Hepatocyte (in vitro differentiated cells): ENCODE measurements around the gene ACOT4. TPM values are rescaled to one million over a fixed set of nuclear protein-coding genes. Genes with fewer than 3 reads are reported as not detected.
A peak's percentile ranks its signal among the peaks of the same experiment; 100 is the strongest.
"Not testable (repeated sequence)": the region's sequence is repeated elsewhere in the genome, so short reads cannot be mapped to it uniquely, and the experiment has no call there.

ENCODE experiments used
- DNase-seq: peaks from one replicate; pipeline ENCODE4 v3.0.0-alpha.2; 2016; ENCODE audit warnings: low spot score
- H2AFZ ChIP-seq: fragments of 200-600 bp; sonication (generic); 2 replicates; pipeline ENCODE4 v1.6.0; 2016; ENCODE audit warnings: antibody characterized with exemption, mild to moderate bottlenecking
- H3K27ac ChIP-seq: fragments of 200-600 bp; sonication (generic); 2 replicates; pipeline ENCODE4 v1.5.1; 2016; ENCODE audit warnings: mild to moderate bottlenecking
- H3K27me3 ChIP-seq: fragments of 200-600 bp; sonication (generic); 2 replicates; pipeline ENCODE4 v1.6.1; 2016
- H3K36me3 ChIP-seq: fragments of 200-600 bp; sonication (generic); replicated peaks from 2 replicates; pipeline ENCODE4 v1.5.1; 2016; ENCODE audit warnings: low read depth; ENCODE audit not compliant: insufficient read depth
- H3K4me1 ChIP-seq: fragments of 200-600 bp; sonication (generic); 2 replicates; pipeline ENCODE4 v1.5.1; 2016; ENCODE audit warnings: mild to moderate bottlenecking, moderate library complexity; ENCODE audit not compliant: insufficient read depth
- H3K4me2 ChIP-seq: fragments of 200-600 bp; sonication (generic); 2 replicates; pipeline ENCODE4 v1.6.0; 2016
- H3K4me3 ChIP-seq: fragments of 200-600 bp; sonication (generic); 2 replicates; pipeline ENCODE4 v1.5.1; 2016; ENCODE audit warnings: mild to moderate bottlenecking
- H3K79me2 ChIP-seq: fragments of 200-600 bp; sonication (generic); 2 replicates; pipeline ENCODE4 v1.6.0; 2017; ENCODE audit warnings: mild to moderate bottlenecking
- H3K9me2 ChIP-seq: fragments of 200-600 bp; sonication (generic); replicated peaks from 2 replicates; pipeline ENCODE4 v1.6.0; 2017; ENCODE audit warnings: mild to moderate bottlenecking; ENCODE audit not compliant: insufficient read depth
- H3K9me3 ChIP-seq: fragments of 200-600 bp; sonication (generic); 2 replicates; pipeline ENCODE4 v1.5.1; 2016; ENCODE audit warnings: low read depth, mild to moderate bottlenecking
- H4K20me1 ChIP-seq: fragments of 200-600 bp; sonication (generic); 2 replicates; pipeline ENCODE4 v1.6.0; 2016; ENCODE audit warnings: mild to moderate bottlenecking; ENCODE audit not compliant: insufficient read depth, poor library complexity, severe bottlenecking
- EZH2 ChIP-seq: fragments of 200-600 bp; sonication (generic); IDR thresholded peaks from 2 replicates; pipeline ENCODE4 v1.6.1; 2016; ENCODE audit warnings: antibody characterized with exemption, mild to moderate bottlenecking, borderline replicate concordance
- EZH2phosphoT487 ChIP-seq: fragments of 200-600 bp; sonication (generic); IDR thresholded peaks from one replicate; pipeline ENCODE4 v1.6.1; 2018; ENCODE audit warnings: antibody characterized with exemption, mild to moderate bottlenecking, low read depth, moderate library complexity; ENCODE audit not compliant: unreplicated experiment, severe bottlenecking
- WGBS: methylation state at CpG from one replicate; pipeline ENCODE4 v1.1.6; 2016; ENCODE audit warnings: low lambda C conversion rate; ENCODE audit errors: missing lambda C conversion rate; 5-methylcytosine and 5-hydroxymethylcytosine counted together
- polyA plus RNA-seq: library from polyadenylated mRNA; unstranded; fragments of >200 nt; fragmentation: Nextera tagmentation; extraction: Ambion mirVana; gene quantifications from 2 replicates; pipeline ENCODE4 v1.2.1, GENCODE V29; 2016
- total RNA-seq: library from RNA; depleted of rRNA; stranded (reverse); fragments of >200 nt; gene quantifications from 2 replicates; pipeline ENCODE4 v1.2.3, GENCODE V29; 2014
- TF ChIP-seq, protein P1 (sequence below): fragments of 200-600 bp; sonication (generic); IDR thresholded peaks from 2 replicates; pipeline ENCODE4 v1.5.1; 2016; ENCODE audit warnings: antibody characterized with exemption, mild to moderate bottlenecking; ENCODE audit not compliant: poor library complexity

Gene ACOT4
- total and polyA plus RNA-seq, 2 experiments from 2014 or later: 2.1 to 2.5 TPM

- Histone ChIP-seq H3K9me3 (no peaks in the 10 kb centered on the region), H3K4me2 (peak overlapping the region; percentile 97), H4K20me1 (no peaks in the 10 kb centered on the region), H3K27ac (no peak overlapping the region), H3K9me2 (no peaks in the 10 kb centered on the region), H2AFZ (peak overlapping the region; percentile 79), H3K27me3 (no peaks in the 10 kb centered on the region), H3K4me1 (peaks cover 7% of the 10 kb centered on the region), H3K36me3 (no peaks in the 10 kb centered on the region), H3K79me2 (no peaks in the 10 kb centered on the region), H3K4me3 (peak overlapping the region; percentile 31)
- TF ChIP-seq EZH2phosphoT487 (no peak), EZH2 (no peak)
- TF ChIP-seq, protein P1, sequence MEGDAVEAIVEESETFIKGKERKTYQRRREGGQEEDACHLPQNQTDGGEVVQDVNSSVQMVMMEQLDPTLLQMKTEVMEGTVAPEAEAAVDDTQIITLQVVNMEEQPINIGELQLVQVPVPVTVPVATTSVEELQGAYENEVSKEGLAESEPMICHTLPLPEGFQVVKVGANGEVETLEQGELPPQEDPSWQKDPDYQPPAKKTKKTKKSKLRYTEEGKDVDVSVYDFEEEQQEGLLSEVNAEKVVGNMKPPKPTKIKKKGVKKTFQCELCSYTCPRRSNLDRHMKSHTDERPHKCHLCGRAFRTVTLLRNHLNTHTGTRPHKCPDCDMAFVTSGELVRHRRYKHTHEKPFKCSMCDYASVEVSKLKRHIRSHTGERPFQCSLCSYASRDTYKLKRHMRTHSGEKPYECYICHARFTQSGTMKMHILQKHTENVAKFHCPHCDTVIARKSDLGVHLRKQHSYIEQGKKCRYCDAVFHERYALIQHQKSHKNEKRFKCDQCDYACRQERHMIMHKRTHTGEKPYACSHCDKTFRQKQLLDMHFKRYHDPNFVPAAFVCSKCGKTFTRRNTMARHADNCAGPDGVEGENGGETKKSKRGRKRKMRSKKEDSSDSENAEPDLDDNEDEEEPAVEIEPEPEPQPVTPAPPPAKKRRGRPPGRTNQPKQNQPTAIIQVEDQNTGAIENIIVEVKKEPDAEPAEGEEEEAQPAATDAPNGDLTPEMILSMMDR: peak; percentile 37
- peak; percentile 66 for DNase-seq
- 6% methylated on average over 53 of the region's 53 CpGs for WGBS
Measured at GRCh38 chr14:73634011-73634833, 42.5 kb downstream of the ACOT4 start.

DNA sequence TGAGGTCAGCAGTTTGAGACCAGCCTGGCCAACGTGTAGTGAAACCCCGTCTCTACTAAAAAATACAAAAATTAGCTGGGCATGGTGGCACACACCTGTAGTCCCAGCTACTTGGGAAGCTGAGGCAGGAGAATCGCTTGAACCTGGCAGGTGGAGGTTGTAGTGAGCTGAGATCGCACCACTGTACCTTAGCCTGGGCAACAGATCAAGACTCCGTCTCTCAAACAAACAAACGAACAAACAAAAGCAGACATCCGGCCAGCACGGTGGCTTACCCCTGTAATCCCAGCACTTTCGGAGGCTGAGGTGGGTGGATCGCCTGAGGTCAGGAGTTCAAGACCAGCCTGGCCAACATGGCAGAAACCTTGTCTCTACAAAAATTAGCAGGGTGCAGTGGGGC is 44.7 kb downstream of the ACOT4 start:
- H3K27me3 ChIP-seq, H3K4me3 ChIP-seq, H4K20me1 ChIP-seq, H3K4me1 ChIP-seq, H3K9me2 ChIP-seq, H3K9me3 ChIP-seq, H3K4me2 ChIP-seq, H2AFZ ChIP-seq, H3K79me2 ChIP-seq, DNase-seq, H3K27ac ChIP-seq, H3K36me3 ChIP-seq: not testable (repeated sequence)
- 84% methylated on average over 10 of the region's 10 CpGs for WGBS

GRCh38 chr14:73637830-73638229 is 46.2 kb downstream of the ACOT4 start:
- Histone ChIP-seq H3K4me2 (no peak overlapping the region), H4K20me1 (no peaks in the 10 kb centered on the region), H3K9me3 (no peaks in the 10 kb centered on the region), H3K4me3 (no peak overlapping the region), H3K36me3 (no peaks in the 10 kb centered on the region), H3K27ac (no peak overlapping the region), H2AFZ (no peak overlapping the region), H3K4me1 (no peaks in the 10 kb centered on the region), H3K9me2 (no peaks in the 10 kb centered on the region), H3K27me3 (no peaks in the 10 kb centered on the region), H3K79me2 (no peaks in the 10 kb centered on the region)
- no peak for DNase-seq
- TF ChIP-seq EZH2phosphoT487 (no peak), EZH2 (no peak)
- TF ChIP-seq, protein P1: no peak
- WGBS: 81% methylated on average over 5 of the region's 5 CpGs

DNA sequence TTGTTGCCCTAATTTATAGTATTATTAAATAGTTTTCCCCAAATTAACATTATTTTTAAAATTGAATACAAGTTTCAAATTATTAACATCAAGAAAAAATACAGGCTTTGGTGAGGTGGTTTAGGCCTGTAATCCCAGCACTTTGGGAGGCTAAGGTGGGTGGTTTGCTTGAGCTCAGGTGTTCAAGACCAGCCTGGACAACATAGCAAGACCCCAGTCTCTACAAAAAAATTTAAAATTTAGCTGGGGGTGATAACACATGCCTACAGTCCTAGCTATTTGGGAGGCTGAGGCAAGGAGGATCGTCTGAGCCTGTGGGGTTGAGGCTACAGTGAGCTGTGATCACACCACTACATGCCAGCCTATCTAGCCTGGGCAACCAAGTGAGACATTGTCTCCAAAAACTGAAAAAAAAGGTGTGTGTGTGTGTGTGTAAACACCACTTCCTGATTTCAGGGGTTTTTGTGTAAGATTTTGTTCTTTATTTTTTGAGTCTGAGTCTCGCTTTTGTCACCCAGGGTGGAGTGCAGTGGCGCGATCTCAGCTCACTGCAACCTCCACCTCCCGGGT is 49.2 kb downstream of the ACOT4 start:
- Histone ChIP-seq H3K79me2 (peaks cover 7% of the 10 kb centered on the region), H3K4me1 (peaks cover 10% of the 10 kb centered on the region), H3K4me2 (no peak overlapping the region), H3K36me3 (no peaks in the 10 kb centered on the region), H3K9me3 (no peaks in the 10 kb centered on the region), H3K4me3 (no peak overlapping the region), H3K9me2 (no peaks in the 10 kb centered on the region), H2AFZ (no peak overlapping the region), H4K20me1 (no peaks in the 10 kb centered on the region), H3K27ac (no peak overlapping the region), H3K27me3 (no peaks in the 10 kb centered on the region)
- no peak for DNase-seq
- 95% methylated on average over 5 of the region's 5 CpGs for WGBS
- TF ChIP-seq, protein P1: no peak
- no peak for TF ChIP-seq EZH2
- TF ChIP-seq EZH2phosphoT487: no peak
